ENCODE data around the gene EHD1.

GRCh38 chr11:64926689-64927088 lies 48.3 kb upstream of the EHD1 start:
- TF ChIP-seq CTCF (IDR thresholded peaks at IDR 0.05), result no peak
- TF ChIP-seq POLR2AphosphoS5 (IDR thresholded peaks at IDR 0.05), result no peak
- no peak for TF ChIP-seq EP300 (IDR thresholded peaks at IDR 0.05)
